GM19099 (cell line): ENCODE data around the gene KRT84.

Experiments
- POLR2A ChIP-seq: IDR thresholded peaks from 3 replicates; pipeline ENCODE4 v1.6.1; 2011; ENCODE audit warnings: low read depth; ENCODE audit not compliant: insufficient read length; ENCODE audit errors: extremely low read depth

KRT84 gene

GRCh38 chr12:52385226-52385702 is at the start of gene KRT84:
Gene KRT84 (minus strand): TSS chr12:52385652. CDS start chr12:52385585, 67 bp downstream.
- no peak for TF ChIP-seq POLR2A

- no peak for TF ChIP-seq POLR2A
These were observed 49.5 kb upstream of the KRT84 start for GRCh38 chr12:52434760-52435530.

GRCh38 chr12:52434081-52434733 is 48.8 kb upstream of the KRT84 start, which contains the start of gene KRT75:
Gene KRT75 (minus strand): TSS chr12:52434371. CDS start chr12:52434304, 67 bp downstream.
- no peak for TF ChIP-seq POLR2A

- no peak for TF ChIP-seq POLR2A
These were observed 48.1 kb upstream of the KRT84 start for GRCh38 chr12:52433501-52434080.

GRCh38 chr12:52432559-52433207 is 47.2 kb upstream of the KRT84 start:
- no peak for TF ChIP-seq POLR2A

GRCh38 chr12:52428121-52428520 is 42.7 kb upstream of the KRT84 start:
- no peak for TF ChIP-seq POLR2A

GRCh38 chr12:52427083-52427482 is 41.6 kb upstream of the KRT84 start:
- TF ChIP-seq POLR2A: no peak

- TF ChIP-seq POLR2A: no peak
These were observed 40.6 kb upstream of the KRT84 start for GRCh38 chr12:52426034-52426433.

GRCh38 chr12:52425466-52425865 is 40.0 kb upstream of the KRT84 start:
- no peak for TF ChIP-seq POLR2A

GRCh38 chr12:52423661-52424500 is 38.4 kb upstream of the KRT84 start:
- no peak for TF ChIP-seq POLR2A

- no peak for TF ChIP-seq POLR2A
These were observed 37.6 kb upstream of the KRT84 start for GRCh38 chr12:52423035-52423434.

GRCh38 chr12:52419656-52420055 is 34.2 kb upstream of the KRT84 start:
- TF ChIP-seq POLR2A: no peak

GRCh38 chr12:52418576-52419110 is 33.2 kb upstream of the KRT84 start:
- no peak for TF ChIP-seq POLR2A

- no peak for TF ChIP-seq POLR2A
These were observed 32.3 kb upstream of the KRT84 start for GRCh38 chr12:52417740-52418139.

- no peak for TF ChIP-seq POLR2A
These were observed 31.3 kb upstream of the KRT84 start for GRCh38 chr12:52416795-52417194.
